K562 (cell line): ENCODE data around the gene WDR17.

Experiments
- CHD7 ChIP-seq: fragments of 200-600 bp; sonication (generic); IDR thresholded peaks from one replicate; pipeline ENCODE4 v1.6.1; 2012; ENCODE audit warnings: mild to moderate bottlenecking, low read depth, low read length, inconsistent platforms
- ERF ChIP-seq: fragments of 450-650 bp; formaldehyde crosslinking; IDR thresholded peaks from 2 replicates; pipeline ENCODE4 v1.4.0; 2020; ENCODE audit warnings: mild to moderate bottlenecking, mixed read lengths
- GABPA ChIP-seq: fragments of 200-800 bp; sonication (Bioruptor generic); conservative IDR thresholded peaks from 2 replicates; pipeline ENCODE4 v1.6.1; 2016; ENCODE audit warnings: low read depth, missing genetic modification characterization, missing compliant biosample characterization
- JUND ChIP-seq, 2 experiments: IDR thresholded peaks; 2 replicates in 1 of 2; 3 replicates in 1 of 2; pipeline ENCODE4 v1.6.1; 2011; ENCODE audit warnings: borderline replicate concordance in 2 of 2, low read depth in 2 of 2, low read length in 2 of 2, improper control_type of control experiment in 1 of 2, missing biosample characterization in 1 of 2, missing genetic modification characterization in 1 of 2, missing genetic modification reagents in 1 of 2
- KDM1A ChIP-seq, 2 experiments: fragments of 450-650 bp; IDR thresholded peaks; 2 replicates each; pipeline ENCODE4 v1.6.1; 2016; ENCODE audit warnings: mild to moderate bottlenecking in 2 of 2
- NFIC ChIP-seq: fragments of 450-650 bp; IDR thresholded peaks from 2 replicates; pipeline ENCODE4 v1.6.1; 2017; ENCODE audit warnings: mild to moderate bottlenecking, inconsistent platforms
- PHB2 ChIP-seq: fragments of 450-650 bp; IDR thresholded peaks from 2 replicates; pipeline ENCODE4 v1.6.1; 2017; ENCODE audit warnings: low read depth
- SP1 ChIP-seq: sonication (generic); formaldehyde crosslinking; IDR thresholded peaks from 2 replicates; pipeline ENCODE4 v1.8.1; 2022; ENCODE audit warnings: mild to moderate bottlenecking, missing genetic modification reagents
- SRSF1 ChIP-seq: fragments of 200-400 bp; formaldehyde crosslinking; IDR thresholded peaks from 2 replicates; pipeline ENCODE4 v1.6.1; 2017; ENCODE audit warnings: mild to moderate bottlenecking, low read depth, low read length, moderate library complexity
- TEAD4 ChIP-seq, 2 experiments: sonication (generic) in 1 of 2; formaldehyde crosslinking in 1 of 2; IDR thresholded peaks; 2 replicates each; pipeline versions ENCODE4 v1.6.1 to v1.8.0; 2012 to 2022; ENCODE audit warnings: borderline replicate concordance in 1 of 2, inconsistent platforms in 1 of 2, low read length in 1 of 2, mild to moderate bottlenecking in 1 of 2, missing genetic modification reagents in 1 of 2
- ZBTB11 ChIP-seq, 3 experiments: fragments of 200-800 bp in 1 of 3; fragments of 250-450 bp in 1 of 3; fragments of 450-650 bp in 1 of 3; sonication (Bioruptor Pico) in 1 of 3; sonication (Bioruptor generic) in 1 of 3; formaldehyde crosslinking in 1 of 3; IDR thresholded peaks; 2 replicates each; pipeline versions ENCODE4 v1.6.1 to v1.8.0; 2016 to 2022; ENCODE audit warnings: mild to moderate bottlenecking in 2 of 3, missing genetic modification characterization in 2 of 3, missing compliant biosample characterization in 1 of 3, moderate library complexity in 1 of 3
- TF ChIP-seq, protein P1 (sequence below): fragments of 250-450 bp; sonication (Bioruptor Pico); IDR thresholded peaks from 2 replicates; pipeline ENCODE4 v1.5.0; 2020; ENCODE audit warnings: mild to moderate bottlenecking, borderline replicate concordance

DNA sequence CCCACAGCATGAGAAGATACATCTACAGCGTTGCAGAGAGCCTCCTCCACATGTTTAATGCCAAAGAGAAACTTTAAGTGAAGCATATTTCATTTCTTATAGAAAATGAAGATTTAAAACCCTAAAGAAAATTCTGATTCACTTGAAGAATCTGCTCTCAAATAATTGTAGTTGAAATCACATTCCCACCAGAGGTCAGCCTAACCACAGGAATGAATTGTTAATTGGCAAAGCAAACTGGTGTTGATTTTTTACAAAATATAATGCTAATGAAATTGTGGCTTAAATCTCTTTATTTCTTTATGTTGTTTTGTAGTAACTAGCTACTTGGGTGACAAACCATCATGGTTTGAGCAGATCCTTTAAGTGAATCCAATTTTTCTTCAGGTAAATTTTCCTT is 31.1 kb upstream of the WDR17 start:
- TF ChIP-seq ZBTB11 (CRISPR knock-in tag; IDR thresholded peaks at IDR 0.05) (no peak), SRSF1 (no peak), JUND (IDR thresholded peaks at IDR 0.05; ENCODE audit: borderline replicate concordance, low read depth, low read length) (no peak), JUND (tag; IDR thresholded peaks at IDR 0.05; ENCODE audit: borderline replicate concordance, low read depth, low read length) (no peak), KDM1A (IDR thresholded peaks at IDR 0.05) (no peak), PHB2 (no peak), CHD7 (no peak), TEAD4 (IDR thresholded peaks at IDR 0.05; ENCODE audit: low read length) (no peak), TEAD4 (CRISPR knock-in tag; IDR thresholded peaks at IDR 0.05; ENCODE audit: borderline replicate concordance) (no peak), SP1 (CRISPR knock-in tag) (no peak), GABPA (tag) (no peak), NFIC (no peak), ERF (CRISPR knock-in tag) (no peak)
- TF ChIP-seq, protein P1, sequence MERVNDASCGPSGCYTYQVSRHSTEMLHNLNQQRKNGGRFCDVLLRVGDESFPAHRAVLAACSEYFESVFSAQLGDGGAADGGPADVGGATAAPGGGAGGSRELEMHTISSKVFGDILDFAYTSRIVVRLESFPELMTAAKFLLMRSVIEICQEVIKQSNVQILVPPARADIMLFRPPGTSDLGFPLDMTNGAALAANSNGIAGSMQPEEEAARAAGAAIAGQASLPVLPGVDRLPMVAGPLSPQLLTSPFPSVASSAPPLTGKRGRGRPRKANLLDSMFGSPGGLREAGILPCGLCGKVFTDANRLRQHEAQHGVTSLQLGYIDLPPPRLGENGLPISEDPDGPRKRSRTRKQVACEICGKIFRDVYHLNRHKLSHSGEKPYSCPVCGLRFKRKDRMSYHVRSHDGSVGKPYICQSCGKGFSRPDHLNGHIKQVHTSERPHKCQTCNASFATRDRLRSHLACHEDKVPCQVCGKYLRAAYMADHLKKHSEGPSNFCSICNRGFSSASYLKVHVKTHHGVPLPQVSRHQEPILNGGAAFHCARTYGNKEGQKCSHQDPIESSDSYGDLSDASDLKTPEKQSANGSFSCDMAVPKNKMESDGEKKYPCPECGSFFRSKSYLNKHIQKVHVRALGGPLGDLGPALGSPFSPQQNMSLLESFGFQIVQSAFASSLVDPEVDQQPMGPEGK (CRISPR knock-in tag), result no peak
